GM03348 (cell line): Measurements from ENCODE around the gene RHBDL1.
A peak's percentile ranks its signal among the peaks of the same experiment; 100 is the strongest.

Source experiments
- DNase-seq: peaks from one replicate; pipeline ENCODE4 v3.0.0; 2012; ENCODE audit warnings: low spot score

The RHBDL1 gene

GRCh38 chr16:674214-674881 is 1.1 kb upstream of the RHBDL1 start:
- DNase-seq, result no peak

DNA sequence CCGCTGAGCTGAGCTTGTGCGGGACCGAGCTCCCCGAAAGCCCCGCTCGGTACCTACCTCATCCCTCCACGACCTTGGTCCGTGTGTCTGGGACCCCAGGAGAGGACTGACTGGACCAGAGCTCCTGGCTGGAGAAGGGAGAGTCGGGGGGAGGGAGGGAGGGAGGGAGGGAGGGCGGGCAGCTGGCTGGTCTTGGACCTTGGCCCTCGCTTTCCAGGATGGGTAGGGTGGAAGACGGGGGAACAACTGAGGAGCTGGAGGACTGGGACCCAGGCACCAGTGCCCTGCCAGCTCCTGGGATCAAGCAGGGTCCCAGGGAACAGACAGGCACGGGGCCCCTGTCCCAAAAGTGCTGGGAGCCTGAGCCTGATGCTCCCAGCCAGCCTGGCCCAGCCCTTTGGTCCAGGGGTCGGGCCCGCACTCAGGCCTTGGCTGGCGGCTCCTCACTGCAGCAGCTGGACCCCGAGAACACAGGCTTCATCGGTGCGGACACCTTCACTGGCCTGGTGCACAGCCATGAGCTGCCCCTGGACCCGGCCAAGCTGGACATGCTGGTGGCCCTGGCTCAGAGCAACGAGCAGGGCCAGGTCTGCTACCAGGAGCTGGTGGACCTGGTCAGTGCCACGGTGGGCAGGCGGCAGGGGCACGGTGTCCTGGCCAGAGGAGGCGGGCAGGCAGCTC is 553 bp downstream of the RHBDL1 start:
- DNase-seq, result peak; percentile 18

GRCh38 chr16:676565-676902 is 1.1 kb downstream of the RHBDL1 start:
- no peak for DNase-seq

DNA sequence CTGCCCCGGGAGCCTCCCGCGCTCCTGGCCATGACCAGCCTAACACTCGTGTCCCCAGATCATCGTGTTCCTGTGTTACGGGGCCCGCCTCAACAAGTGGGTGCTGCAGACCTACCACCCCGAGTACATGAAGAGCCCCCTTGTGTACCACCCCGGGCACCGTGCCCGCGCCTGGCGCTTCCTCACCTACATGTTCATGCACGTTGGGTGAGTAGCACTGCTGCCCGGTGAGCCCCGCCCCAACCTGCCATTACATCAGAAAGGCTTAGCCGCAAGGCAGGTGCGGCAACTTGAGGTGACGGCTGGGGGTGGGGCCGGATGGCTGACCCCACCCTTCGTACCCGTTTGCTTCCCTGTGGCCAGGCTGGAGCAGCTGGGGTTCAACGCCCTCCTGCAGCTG is 1.4 kb downstream of the RHBDL1 start:
- DNase-seq, result no peak

DNA sequence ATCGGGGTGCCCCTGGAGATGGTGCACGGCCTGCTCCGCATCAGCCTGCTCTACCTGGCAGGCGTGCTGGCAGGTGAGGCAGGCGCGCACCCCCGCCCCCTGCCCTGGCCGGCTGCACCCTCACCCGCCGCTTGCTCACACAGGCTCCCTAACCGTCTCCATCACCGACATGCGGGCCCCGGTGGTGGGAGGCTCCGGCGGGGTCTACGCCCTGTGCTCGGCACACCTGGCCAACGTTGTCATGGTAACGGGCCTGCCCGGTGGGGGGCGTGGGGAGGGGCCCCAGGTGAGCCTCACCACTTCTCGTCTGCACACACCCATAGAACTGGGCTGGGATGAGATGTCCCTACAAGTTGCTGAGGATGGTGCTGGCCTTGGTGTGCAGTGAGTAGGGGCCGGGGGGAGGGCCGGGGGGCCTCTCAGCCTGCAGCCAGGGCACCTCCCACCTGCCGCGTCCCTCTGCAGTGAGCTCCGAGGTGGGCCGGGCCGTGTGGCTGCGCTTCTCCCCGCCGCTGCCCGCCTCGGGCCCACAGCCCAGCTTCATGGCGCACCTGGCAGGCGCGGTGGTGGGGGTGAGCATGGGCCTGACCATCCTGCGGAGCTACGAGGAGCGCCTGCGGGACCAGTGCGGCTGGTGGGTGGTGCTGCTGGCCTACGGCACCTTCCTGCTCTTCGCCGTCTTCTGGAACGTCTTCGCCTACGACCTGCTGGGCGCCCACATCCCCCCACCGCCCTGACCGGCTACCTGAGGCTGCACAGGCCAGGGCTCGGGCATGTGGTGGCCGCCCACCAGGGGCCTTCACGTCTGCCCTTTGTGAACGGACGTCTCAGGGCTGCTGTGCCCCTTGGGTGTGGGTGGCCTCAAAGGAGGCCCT is 2.1 kb downstream of the RHBDL1 start:
- no peak for DNase-seq

GRCh38 chr16:678209-678857 is 2.9 kb downstream of the RHBDL1 start:
- DNase-seq, result no peak

- DNase-seq, result peak; percentile 73
Observed at GRCh38 chr16:678858-679813, 3.7 kb downstream of the RHBDL1 start.

DNA sequence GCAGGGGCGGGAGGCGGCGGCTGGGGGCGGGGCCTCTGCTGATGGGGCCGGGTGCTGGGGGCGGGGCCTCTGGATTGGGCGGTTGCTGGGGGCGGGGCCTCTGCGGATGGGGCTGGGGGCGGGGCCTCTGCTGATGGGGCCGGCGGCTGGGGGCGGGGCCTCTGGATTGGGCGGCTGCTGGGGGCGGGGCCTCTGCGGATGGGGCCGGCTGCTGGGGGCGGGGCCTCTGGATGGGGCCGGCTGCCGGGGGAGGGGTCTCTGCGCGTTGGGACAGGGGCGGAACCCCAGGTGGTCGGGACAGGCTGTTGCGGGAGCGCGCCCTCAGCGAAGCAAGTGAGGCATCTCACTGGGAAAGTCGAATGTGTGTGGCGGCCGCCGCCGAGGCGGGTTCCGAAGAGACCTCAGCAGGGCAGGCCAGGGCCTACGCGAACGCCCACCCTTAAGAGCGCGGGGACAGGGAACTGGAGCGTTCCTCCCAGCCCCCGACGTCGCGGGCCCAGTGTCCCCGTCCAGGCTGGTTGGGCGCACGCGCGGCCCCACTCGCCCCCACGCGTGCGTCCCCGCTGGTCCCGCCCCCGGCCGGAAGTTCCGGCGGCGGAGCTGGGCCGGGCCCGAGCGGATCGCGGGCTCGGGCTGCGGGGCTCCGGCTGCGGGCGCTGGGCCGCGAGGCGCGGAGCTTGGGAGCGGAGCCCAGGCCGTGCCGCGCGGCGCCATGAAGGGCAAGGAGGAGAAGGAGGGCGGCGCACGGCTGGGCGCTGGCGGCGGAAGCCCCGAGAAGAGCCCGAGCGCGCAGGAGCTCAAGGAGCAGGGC is 4.5 kb downstream of the RHBDL1 start, which contains the start of gene STUB1:
Gene STUB1 (plus strand): TSS at position 597 of the 811 bp plus-strand sequence. CDS start 116 bp downstream, at position 713.
- DNase-seq, result peak; percentile 96

GRCh38 chr16:680625-680945 is 5.1 kb downstream of the RHBDL1 start:
- peak; percentile 37 for DNase-seq

GRCh38 chr16:680967-681745 is 5.7 kb downstream of the RHBDL1 start:
- DNase-seq, result peak; percentile 29

GRCh38 chr16:681746-682427 is 6.4 kb downstream of the RHBDL1 start:
- no peak for DNase-seq

DNA sequence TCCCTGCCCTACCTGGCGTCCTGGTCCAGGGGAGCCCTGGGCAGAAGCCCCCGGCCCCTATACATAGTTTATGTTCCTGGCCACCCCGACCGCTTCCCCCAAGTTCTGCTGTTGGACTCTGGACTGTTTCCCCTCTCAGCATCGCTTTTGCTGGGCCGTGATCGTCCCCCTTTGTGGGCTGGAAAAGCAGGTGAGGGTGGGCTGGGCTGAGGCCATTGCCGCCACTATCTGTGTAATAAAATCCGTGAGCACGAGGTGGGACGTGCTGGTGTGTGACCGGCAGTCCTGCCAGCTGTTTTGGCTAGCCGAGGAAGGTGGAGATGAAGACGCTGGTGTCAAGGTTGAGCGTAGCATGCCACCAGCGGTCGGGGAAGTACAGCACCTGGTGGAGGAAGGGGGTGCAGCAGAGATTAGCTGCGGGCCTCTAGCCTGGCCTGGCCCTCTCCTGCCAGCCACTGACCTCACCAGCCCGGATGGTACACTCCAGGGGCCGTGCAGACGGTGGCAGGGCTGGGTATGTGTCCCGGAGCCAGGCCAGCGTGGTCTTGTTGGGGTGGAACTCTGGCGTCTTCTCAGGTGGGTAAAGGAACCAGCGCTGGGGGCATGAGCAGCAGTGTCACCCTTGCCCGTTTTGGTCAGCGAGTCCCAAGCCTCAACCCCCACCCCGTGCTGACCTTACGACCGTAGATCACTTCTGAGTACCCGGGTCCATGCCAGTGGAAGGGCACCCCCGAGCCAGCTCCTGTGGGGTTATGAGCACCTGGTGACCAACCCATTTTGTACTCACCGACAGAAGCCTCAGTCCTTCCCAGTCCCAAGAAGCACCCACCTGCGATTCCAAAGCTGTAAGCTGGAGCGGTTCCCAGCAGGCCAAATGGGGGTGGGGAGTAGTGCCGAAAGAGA is 7.3 kb downstream of the RHBDL1 start:
- DNase-seq, result no peak

DNA sequence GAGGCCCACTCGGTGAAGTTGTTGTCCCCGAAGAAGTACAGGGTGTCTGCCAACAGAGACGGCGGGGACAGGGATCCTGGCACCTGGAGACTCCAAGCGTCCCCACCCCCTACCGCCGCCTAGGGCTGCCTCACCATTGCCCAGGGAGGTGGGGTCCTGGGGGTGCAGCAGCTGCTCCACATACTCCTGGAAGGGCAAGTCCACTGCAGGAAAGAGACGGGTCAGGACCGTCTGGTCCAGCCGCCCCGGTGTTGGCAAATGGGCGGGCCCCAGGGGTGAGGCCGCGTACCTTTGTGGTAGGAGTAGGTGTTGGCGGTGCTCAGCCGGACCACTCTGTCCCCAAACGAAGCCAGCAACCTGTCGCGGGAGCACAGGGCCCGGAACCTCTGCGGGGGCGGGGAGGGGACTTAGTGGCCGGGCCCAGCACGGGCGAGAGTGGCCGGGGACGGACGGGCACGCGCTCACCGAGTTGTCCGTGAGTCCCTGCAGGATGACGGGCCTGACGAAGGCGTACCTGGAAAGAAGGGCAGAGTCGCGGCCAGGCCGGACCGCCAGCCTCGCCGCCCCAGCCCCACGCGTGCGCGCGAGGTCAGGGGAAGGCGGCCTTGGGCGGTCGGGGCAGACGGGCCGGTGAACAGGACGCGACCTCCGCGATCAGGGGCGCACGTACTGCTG is 8.1 kb downstream of the RHBDL1 start:
- no peak for DNase-seq

- peak; percentile 98 for DNase-seq
Observed at GRCh38 chr16:684071-684794, 8.8 kb downstream of the RHBDL1 start, which contains the start of gene JMJD8. TSS of gene JMJD8 (minus strand) at chr16:684334. CDS start at chr16:684319, 15 bp downstream.

- DNase-seq, result no peak
Observed at GRCh38 chr16:684961-685696, 9.7 kb downstream of the RHBDL1 start.

GRCh38 chr16:685967-686366 is 10.5 kb downstream of the RHBDL1 start:
- DNase-seq, result peak; percentile 53
